ENCODE results near the gene STK24. TPM values are rescaled to one million over a fixed set of nuclear protein-coding genes. Genes with fewer than 3 reads are reported as not detected.
"Not testable (repeated sequence)": the region's sequence is repeated elsewhere in the genome, so short reads cannot be mapped to it uniquely, and the experiment has no call there.

STK24 gene
- total RNA-seq, 1 experiment from 2014 or later, result 80.2 TPM

GRCh38 chr13:98590471-98590870 lies 13.6 kb upstream of the STK24 start:
- not testable (repeated sequence) for H3K9me3 ChIP-seq (replicated peaks); DNase-seq; H3K27me3 ChIP-seq; H3K4me3 ChIP-seq; H3K27ac ChIP-seq; H3K36me3 ChIP-seq; H3K4me1 ChIP-seq

DNA sequence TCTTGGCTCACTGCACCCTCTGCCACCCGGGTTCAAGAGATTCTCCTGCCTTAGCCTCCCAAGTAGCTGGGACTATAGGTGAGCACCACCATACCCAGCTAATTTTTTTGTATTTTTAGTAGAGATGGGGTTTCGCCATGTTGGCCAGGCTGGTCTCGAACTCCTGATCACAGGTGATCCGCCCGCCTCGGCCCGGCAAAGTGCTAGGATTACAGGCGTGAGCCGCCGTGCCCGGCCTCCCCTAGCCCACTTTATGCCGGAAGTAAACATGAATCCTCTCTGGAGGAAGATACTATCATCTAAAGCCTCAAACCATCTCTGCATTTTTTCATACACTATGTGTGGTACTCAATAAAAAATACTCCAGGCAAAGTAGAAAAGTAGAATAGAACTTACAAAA lies 12.6 kb upstream of the STK24 start:
- H3K9me3 ChIP-seq (replicated peaks); H3K27ac ChIP-seq; DNase-seq; H3K36me3 ChIP-seq; H3K4me3 ChIP-seq; H3K4me1 ChIP-seq; H3K27me3 ChIP-seq: not testable (repeated sequence)

- Histone ChIP-seq H3K9me3 (replicated peaks) (no peaks in the 10 kb centered on the region), H3K4me3 (no peak overlapping the region), H3K27me3 (no peaks in the 10 kb centered on the region), H3K27ac (no peak overlapping the region), H3K4me1 (peaks cover 15% of the 10 kb centered on the region), H3K36me3 (no peaks in the 10 kb centered on the region)
- DNase-seq, result no peak
Observed at GRCh38 chr13:98586400-98587345, 9.8 kb upstream of the STK24 start.

- Histone ChIP-seq H3K9me3 (replicated peaks) (no peaks in the 10 kb centered on the region), H3K4me3 (no peak overlapping the region), H3K4me1 (peaks cover 22% of the 10 kb centered on the region), H3K36me3 (no peaks in the 10 kb centered on the region), H3K27ac (no peak overlapping the region), H3K27me3 (no peaks in the 10 kb centered on the region)
- no peak for DNase-seq
Observed at GRCh38 chr13:98585946-98586345, 9.0 kb upstream of the STK24 start.

- no peaks in the 10 kb centered on the region for H3K9me3 ChIP-seq (replicated peaks)
- H3K4me1 ChIP-seq, result peaks cover 22% of the 10 kb centered on the region
- H3K36me3 ChIP-seq, result no peaks in the 10 kb centered on the region
- no peaks in the 10 kb centered on the region for H3K27me3 ChIP-seq
- no peak for DNase-seq
- no peak overlapping the region for H3K27ac ChIP-seq
- no peak overlapping the region for H3K4me3 ChIP-seq
Observed at GRCh38 chr13:98585398-98585754, 8.5 kb upstream of the STK24 start.

DNA sequence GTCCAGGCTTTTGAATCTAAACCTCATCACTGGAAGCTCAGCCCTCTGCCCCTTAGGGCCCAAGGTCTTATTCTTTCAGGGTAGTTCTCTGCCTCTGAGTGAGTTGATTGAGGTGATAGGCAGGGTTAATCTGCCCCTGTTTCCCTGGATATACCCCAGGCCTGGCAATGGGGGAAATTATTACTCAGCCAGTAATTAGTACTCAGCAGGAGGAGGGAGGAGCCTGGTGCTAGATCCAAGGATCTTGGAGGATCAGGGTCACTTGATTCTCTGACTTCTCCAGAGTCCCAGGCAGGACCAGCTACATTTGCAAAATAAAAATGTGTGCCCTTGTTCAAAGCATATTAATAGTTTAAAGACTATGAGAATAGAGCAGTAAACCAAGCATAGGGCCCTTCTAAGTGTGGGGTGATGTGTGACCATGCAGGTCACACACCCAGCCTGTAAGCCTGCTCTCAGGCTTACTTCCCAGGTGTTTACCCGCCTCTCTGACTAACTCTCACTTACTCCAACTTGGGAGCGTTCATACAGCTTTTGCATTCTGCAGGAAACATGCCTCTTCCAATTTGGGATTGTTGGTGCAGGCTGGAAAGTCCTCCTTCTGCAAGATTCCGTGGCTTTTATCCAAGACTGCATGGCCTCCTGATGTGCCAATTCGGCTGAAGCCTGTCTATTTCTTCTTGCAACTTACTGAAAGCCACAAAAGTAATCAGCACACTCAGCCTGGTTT lies 7.9 kb upstream of the STK24 start:
- Histone ChIP-seq H3K4me3 (no peak overlapping the region), H3K36me3 (no peaks in the 10 kb centered on the region), H3K9me3 (replicated peaks) (no peaks in the 10 kb centered on the region), H3K4me1 (peaks cover 22% of the 10 kb centered on the region), H3K27me3 (no peaks in the 10 kb centered on the region), H3K27ac (no peak overlapping the region)
- no peak for DNase-seq

DNA sequence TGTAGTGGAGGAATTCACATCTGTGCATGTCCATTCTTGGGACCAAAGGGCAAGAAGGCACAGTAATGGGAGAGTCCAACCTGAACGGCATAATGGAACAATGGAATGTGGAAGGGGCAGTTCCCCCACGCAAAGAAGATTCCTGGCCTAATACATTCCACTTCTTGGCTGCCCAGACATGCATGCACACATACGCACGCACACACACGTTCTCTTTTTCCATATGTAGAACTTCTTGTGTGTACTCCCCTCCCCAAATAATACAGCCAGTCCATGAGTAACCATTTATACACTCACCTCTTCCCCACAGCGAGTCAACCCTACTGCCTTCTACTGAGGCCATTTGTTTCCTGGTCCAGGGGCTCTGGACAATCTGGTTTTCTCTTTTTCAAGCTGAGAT lies 6.0 kb upstream of the STK24 start:
- Histone ChIP-seq H3K4me3 (no peak overlapping the region), H3K9me3 (replicated peaks) (no peaks in the 10 kb centered on the region), H3K4me1 (peaks cover 23% of the 10 kb centered on the region), H3K27ac (no peak overlapping the region; the same call in 1 of the 2 replicates), H3K36me3 (no peaks in the 10 kb centered on the region), H3K27me3 (no peaks in the 10 kb centered on the region)
- DNase-seq, result peak in 1 of 2 experiments; percentile 19

GRCh38 chr13:98581971-98582702 lies 5.2 kb upstream of the STK24 start:
- H3K4me1 ChIP-seq, result peaks cover 27% of the 10 kb centered on the region
- no peaks in the 10 kb centered on the region for H3K9me3 ChIP-seq (replicated peaks)
- no peak overlapping the region for H3K4me3 ChIP-seq
- peak overlapping the region; percentile 38 for H3K27ac ChIP-seq
- peak; percentile 83 to 94 for DNase-seq
- H3K27me3 ChIP-seq, result no peaks in the 10 kb centered on the region
- H3K36me3 ChIP-seq, result no peaks in the 10 kb centered on the region

DNA sequence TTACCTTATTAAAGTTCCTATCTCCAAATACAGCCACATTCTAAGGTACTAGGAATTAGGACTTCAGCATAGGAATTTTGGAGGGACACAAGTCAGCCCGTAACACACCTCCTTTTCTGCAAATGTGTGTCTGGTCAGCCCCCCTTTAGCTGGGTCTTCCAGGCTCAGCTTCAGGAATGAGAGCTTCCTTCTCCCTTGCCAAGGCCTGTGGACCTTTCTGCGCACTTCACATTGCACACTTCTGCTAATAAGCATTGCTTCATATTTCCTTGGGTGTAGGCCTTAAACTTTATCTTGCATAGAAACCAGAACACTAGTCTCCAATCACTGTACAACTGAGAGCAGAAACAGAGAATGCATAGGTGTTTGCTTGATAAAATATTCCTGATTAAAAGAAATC lies 4.5 kb upstream of the STK24 start:
- no peak for DNase-seq
- Histone ChIP-seq H3K9me3 (replicated peaks) (no peaks in the 10 kb centered on the region), H3K4me1 (peaks cover 27% of the 10 kb centered on the region), H3K27me3 (no peaks in the 10 kb centered on the region), H3K27ac (peak overlapping the region; percentile 38), H3K36me3 (no peaks in the 10 kb centered on the region), H3K4me3 (no peak overlapping the region)

DNA sequence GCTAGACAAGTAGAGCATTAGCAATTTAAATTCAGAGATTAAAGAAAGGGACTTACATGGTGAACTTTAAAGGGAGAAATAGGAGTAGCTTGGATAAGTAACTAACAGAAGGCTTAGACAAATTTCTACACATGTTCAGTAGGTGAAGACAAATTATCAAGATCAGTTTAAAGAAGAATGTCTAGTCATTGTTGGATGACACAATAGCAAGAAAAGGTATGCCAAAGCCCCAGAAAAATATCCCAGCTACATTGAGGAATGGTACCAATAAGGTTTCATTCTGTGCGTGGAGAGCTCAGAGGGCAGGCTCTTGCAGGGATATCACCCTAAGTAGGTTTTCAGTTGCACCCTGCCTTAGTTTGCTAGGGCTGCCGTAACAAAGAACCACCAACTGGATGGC lies 3.5 kb upstream of the STK24 start:
- DNase-seq, result no peak
- H3K27me3 ChIP-seq, result no peaks in the 10 kb centered on the region
- H3K4me1 ChIP-seq, result peaks cover 27% of the 10 kb centered on the region
- H3K27ac ChIP-seq, result no peak overlapping the region
- no peaks in the 10 kb centered on the region for H3K9me3 ChIP-seq (replicated peaks)
- H3K4me3 ChIP-seq, result no peak overlapping the region
- no peaks in the 10 kb centered on the region for H3K36me3 ChIP-seq

GRCh38 chr13:98577836-98578285 lies 954 bp upstream of the STK24 start:
- Histone ChIP-seq H3K27me3 (no peaks in the 10 kb centered on the region), H3K36me3 (no peaks in the 10 kb centered on the region), H3K9me3 (replicated peaks) (no peaks in the 10 kb centered on the region), H3K27ac (peak overlapping the region; percentile 80), H3K4me3 (peak overlapping the region; percentile 62), H3K4me1 (peaks cover 33% of the 10 kb centered on the region)
- DNase-seq, result no peak

DNA sequence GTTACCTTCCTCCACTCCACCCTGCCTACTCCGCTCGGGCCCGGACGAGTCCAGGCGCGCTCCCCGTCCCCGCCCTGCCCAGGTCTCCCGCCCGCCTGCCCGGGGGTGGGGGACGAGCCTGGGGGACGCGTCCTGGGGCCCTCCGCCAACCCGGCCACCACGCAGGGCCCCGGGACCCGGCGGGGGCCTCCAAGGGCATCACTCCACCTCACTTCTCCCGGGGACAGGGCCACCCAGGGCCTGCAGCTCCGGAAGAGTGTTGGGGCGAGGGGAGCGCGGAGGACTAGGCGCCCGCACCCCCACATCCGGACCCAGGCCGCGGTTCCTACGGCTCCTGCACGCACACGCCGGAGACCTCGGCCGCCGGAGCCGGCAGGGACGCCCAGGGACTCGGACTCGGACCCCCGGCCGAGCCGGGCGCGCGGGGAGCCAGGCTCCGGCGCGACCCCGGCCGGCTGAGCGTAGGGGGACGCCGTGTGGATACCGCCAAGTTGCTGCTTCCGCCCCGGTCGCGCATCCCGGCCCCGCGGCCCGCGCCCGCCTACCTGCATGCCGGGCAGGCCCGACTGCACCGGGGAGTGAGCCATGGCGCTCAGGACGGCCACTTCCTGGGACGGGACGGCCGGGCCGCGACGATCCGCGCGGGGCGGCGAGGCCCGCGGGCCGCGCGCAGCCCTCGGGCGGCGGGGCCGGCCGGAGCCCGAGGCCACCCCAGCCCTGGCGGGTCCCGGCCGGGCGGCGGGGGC lies 534 bp downstream of the STK24 start:
- H3K27me3 ChIP-seq, result no peaks in the 10 kb centered on the region
- H3K4me3 ChIP-seq, result peak overlapping the region; percentile 94
- H3K9me3 ChIP-seq (replicated peaks), result no peaks in the 10 kb centered on the region
- H3K36me3 ChIP-seq, result no peaks in the 10 kb centered on the region
- H3K27ac ChIP-seq, result peak overlapping the region; percentile 66
- H3K4me1 ChIP-seq, result peaks cover 36% of the 10 kb centered on the region
- peak; percentile 35 to 44 for DNase-seq

DNA sequence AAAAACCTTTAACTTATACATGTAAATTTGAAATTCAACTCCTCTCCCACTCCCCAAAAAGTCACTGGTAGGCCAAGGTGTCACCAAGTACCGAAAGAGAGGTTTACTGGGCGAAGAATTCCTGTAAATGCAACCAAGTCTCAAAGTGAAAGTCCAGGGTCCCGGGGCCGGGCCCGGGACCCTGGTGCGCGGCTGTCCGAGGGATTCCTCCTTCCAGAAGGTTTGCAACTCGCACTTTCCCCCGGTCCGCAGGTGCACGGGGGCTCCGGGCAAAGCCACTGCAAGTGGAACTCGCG lies 1.1 kb downstream of the STK24 start:
- H3K27me3 ChIP-seq, result no peaks in the 10 kb centered on the region
- no peaks in the 10 kb centered on the region for H3K36me3 ChIP-seq
- peaks cover 33% of the 10 kb centered on the region for H3K4me1 ChIP-seq
- H3K4me3 ChIP-seq, result peak overlapping the region; percentile 94
- H3K9me3 ChIP-seq (replicated peaks), result no peaks in the 10 kb centered on the region
- peak overlapping the region; percentile 66 for H3K27ac ChIP-seq
- DNase-seq, result no peak

Data from SJCRH30 (cell line).